Endothelial cell of umbilical vein (primary cell): ENCODE measurements around the gene ARL8B.

ENCODE experiments used
- FOS ChIP-seq: IDR thresholded peaks from 2 replicates; pipeline ENCODE4 v1.6.1; 2011; ENCODE audit warnings: mild to moderate bottlenecking, low read length, moderate library complexity, borderline replicate concordance; ENCODE audit not compliant: insufficient read depth
- POLR2A ChIP-seq: IDR thresholded peaks from 2 replicates; pipeline ENCODE4 v1.6.1; 2012; ENCODE audit warnings: low read depth, mild to moderate bottlenecking, control low read depth, low read length
- POLR2AphosphoS5 ChIP-seq: IDR thresholded peaks from 2 replicates; pipeline ENCODE4 v1.6.1; 2012; ENCODE audit warnings: low read depth, mild to moderate bottlenecking, control low read depth, low read length, moderate library complexity; ENCODE audit not compliant: insufficient read depth
- TF ChIP-seq, protein P1 (sequence below), 2 donors: IDR thresholded peaks; 1 replicate in 1 of 2; 2 replicates in 1 of 2; pipeline ENCODE4 v1.5.1; 2011; ENCODE audit warnings: low read length in 2 of 2, mild to moderate bottlenecking in 2 of 2, moderate library complexity in 2 of 2, control low read depth in 1 of 2, inconsistent platforms in 1 of 2, low read depth in 1 of 2; ENCODE audit not compliant: insufficient read depth in 1 of 2; ENCODE audit errors: extremely low read depth in 1 of 2

DNA sequence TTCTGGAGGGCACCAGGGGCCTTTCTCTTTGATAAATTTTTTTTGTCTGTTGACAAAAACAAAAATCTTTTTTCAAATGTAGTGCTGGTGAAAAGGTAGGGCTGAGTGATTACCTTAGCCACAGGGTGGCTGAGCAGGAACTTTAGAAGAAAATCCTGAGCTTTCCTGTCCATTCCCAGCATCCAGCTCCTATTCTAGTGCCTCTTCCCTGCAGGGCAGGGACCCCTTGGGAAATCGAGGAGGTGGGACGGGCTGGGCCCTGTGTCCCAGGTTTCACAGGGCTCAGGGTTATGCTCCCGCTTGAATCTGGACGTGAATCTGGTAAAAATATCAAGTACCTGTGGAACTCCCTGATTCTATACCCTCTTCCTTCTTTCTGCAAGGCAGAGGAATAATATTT lies 97.1 kb downstream of the ARL8B start:
- TF ChIP-seq FOS (no peak), POLR2A (no peak), POLR2AphosphoS5 (no peak)
- TF ChIP-seq, protein P1, sequence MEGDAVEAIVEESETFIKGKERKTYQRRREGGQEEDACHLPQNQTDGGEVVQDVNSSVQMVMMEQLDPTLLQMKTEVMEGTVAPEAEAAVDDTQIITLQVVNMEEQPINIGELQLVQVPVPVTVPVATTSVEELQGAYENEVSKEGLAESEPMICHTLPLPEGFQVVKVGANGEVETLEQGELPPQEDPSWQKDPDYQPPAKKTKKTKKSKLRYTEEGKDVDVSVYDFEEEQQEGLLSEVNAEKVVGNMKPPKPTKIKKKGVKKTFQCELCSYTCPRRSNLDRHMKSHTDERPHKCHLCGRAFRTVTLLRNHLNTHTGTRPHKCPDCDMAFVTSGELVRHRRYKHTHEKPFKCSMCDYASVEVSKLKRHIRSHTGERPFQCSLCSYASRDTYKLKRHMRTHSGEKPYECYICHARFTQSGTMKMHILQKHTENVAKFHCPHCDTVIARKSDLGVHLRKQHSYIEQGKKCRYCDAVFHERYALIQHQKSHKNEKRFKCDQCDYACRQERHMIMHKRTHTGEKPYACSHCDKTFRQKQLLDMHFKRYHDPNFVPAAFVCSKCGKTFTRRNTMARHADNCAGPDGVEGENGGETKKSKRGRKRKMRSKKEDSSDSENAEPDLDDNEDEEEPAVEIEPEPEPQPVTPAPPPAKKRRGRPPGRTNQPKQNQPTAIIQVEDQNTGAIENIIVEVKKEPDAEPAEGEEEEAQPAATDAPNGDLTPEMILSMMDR (IDR thresholded peaks at IDR 0.05; ENCODE audit: extremely low read depth in 1 of 2, insufficient read depth in 1 of 2, low read depth in 1 of 2, low read length in 2 of 2) = no peak
